NCI-H2107 treated with DMSO at 0.1 percent for 48 hours (cell line): ENCODE measurements around the gene RNF169.
A peak's percentile ranks its signal among the peaks of the same experiment; 100 is the strongest.
"Not testable (repeated sequence)": the region's sequence is repeated elsewhere in the genome, so short reads cannot be mapped to it uniquely, and the experiment has no call there.

Source experiments
- DNase-seq: peaks from one replicate; lab custom pipeline; 2025; ENCODE audit not compliant: unreplicated experiment; lab: John Stamatoyannopoulos, UW

RNF169 gene

GRCh38 chr11:74726547-74727182, 22.0 kb upstream of the RNF169 start:
- DNase-seq = peak; percentile 38

DNA sequence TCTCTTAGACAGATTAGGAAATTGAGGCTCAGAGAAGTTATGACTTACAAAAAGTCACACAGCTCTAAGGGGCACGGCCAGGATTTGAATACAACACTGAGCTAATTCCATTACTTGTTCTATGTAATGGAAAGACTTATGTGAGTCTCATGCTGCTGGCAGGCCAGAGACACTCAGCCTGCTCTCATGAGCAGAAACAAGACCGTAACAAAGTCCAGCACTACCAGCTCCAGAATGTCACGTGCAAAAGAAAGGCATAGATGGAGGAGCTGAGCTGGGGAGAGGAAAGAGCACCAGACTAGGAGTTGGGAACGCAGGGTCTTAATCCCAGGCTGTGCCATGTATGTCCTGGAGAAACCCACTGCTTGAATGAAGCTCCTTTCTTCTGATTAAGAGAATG, 19.3 kb upstream of the RNF169 start:
- no peak for DNase-seq

DNA sequence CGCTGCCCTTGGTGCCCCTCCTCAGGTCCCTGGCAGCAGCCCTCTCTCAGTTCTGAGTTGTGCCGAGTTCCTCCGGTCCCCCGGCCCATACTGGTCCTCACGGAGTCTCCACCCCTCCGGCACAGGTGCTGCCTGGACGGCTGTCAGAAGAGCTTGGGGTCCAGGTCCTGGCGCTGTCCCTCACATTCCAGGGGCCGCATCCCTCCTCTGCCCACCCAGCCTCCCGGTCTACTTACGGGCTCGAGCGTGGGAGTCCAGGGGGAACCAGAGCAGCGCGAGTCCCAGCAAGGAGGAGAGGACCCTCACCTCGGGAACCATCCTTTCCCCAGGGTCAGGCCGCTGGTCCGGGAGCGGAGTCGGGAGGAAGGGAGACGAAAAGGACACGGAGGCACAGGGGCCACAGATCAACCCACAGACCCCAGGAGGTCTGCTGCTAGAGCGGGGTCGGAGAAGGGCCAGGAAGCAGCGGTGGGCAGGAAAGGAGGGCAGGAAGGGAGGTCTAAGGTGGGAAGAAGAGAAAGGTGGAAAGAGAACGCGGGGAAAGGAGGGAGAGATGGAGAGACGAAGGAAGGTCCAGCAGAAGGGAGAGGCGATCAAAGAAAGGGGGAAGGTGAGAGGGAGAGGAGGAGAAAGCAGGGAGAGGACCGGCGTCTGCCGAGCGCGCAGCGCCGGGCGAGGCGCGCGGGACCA, 17.9 kb upstream of the RNF169 start:
- no peak for DNase-seq

GRCh38 chr11:74731301-74732094, 17.2 kb upstream of the RNF169 start, which contains the start of gene CHRDL2:
TSS of gene CHRDL2 (minus strand) at chr11:74731426. CDS start at chr11:74730888, 538 bp downstream.
- DNase-seq = no peak

DNA sequence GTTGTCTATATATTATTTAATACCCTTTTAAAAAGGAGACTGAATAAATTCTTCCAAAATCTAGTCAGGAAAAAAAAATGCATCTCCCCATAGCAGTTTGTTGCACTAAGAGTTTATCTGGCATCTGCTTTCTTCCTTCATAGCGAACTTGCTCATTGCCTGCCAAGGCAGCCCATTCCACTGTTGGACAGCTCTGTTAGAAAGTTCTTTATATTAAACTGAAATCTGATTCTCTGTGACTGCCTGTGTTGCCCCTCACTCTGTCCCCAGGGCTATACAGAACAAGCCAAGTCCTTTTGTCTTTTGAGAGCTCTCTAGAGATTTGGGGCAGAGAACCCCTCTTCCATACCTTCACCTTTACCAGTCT, 14.1 kb upstream of the RNF169 start:
- no peak for DNase-seq

DNA sequence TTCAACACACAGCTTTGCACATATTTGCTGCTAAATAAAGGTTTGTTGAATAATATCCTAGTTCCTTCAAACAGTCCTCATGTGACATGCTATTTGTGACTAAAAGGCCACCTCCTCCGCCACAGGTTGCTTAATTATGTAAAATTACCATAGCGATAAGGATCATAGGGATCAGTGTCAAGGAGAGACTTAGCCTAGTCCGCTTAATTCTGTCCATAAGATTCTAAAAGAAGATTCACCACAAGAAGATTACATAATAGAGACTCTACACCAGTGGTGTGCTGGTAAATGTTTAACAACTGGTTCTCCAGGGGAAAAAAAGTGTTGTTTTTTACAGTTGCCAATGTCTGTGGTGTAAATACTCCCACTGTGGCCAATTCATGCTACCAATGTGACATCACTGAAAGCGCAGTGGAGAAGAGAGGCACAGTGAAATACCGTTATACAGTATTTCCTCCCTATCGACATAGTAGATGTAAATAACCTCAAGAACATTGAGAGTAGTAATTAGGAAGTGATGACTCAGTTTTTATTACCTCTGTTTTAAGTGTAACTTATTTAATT, 13.2 kb upstream of the RNF169 start:
- DNase-seq = no peak

- DNase-seq = no peak
Measured at GRCh38 chr11:74736031-74736430, 12.6 kb upstream of the RNF169 start.

DNA sequence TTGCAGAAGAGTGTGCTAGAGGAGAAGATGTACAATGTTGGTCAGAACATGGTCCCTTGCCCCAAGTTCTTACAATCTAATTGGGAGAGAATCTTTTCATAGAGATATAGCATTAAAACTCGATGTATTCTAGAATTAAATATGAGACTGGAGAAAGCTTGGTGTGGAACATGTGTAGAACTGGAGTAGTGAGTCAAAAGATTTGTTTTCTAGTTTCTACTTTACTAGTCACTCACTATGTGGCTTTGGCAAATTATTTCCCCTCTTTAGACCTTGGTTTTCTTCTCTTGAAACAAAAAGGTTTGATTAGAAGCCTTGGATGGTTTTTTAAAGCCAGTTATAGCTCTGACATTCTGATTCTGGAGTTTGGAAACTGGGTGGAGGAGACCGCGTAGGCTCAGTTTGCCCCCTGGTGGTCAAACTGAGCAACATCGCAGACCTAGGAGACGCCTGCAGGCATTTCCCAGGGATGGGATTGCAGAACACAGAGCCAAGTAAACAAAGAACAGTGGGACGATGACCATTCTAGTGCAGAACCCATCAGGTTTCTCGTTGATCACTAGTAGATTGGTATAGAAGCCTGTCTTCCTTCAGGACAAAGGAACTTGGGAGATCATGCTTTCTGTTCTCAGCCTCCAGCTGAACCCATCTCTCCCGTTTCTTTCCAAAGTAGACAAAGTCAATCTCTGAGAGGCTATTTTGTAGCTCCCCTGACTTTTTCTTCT, 8.9 kb upstream of the RNF169 start:
- DNase-seq = no peak

- no peak for DNase-seq
Measured at GRCh38 chr11:74742070-74742469, 6.6 kb upstream of the RNF169 start.

DNA sequence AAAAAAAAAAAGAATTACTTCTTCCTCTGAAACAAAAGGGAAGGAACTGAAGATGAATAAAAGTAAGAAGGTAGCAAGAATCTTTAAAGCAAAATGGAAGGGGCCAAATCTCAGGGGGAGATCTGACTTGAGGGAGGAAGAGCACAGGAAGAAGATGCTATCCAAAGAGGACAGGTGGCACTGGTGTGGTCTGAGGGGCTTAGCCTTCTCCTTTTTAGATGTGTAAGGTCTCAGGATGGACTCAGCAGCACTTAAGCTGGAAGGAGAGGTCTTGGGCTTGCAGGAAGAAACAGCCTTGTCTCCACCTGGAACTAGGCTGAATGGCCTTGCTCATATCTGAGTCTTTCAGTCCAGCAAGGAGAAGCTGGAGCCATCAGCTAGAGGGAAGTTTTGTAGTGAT, 5.0 kb upstream of the RNF169 start:
- no peak for DNase-seq

DNA sequence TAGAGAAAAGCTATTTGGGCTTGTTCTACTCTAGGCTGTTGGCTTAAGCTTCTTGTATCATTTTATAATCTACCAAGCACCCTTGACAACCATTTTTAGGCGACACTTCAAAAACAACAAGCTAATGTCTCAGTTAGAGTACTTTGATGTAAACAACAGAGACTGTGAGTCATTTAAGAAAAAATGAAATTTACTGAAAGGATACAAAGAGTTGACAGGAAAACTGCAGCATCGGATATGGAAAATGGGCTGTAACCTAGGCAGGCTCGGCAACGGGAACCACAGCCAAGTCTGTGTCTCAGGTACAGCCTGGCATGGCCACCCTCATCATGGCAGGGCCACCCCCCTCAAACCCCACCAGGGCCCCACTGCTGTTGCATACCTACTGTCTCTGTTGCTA, 4.4 kb upstream of the RNF169 start:
- DNase-seq = no peak

- no peak for DNase-seq
Measured at GRCh38 chr11:74746868-74747267, 1.8 kb upstream of the RNF169 start.

DNA sequence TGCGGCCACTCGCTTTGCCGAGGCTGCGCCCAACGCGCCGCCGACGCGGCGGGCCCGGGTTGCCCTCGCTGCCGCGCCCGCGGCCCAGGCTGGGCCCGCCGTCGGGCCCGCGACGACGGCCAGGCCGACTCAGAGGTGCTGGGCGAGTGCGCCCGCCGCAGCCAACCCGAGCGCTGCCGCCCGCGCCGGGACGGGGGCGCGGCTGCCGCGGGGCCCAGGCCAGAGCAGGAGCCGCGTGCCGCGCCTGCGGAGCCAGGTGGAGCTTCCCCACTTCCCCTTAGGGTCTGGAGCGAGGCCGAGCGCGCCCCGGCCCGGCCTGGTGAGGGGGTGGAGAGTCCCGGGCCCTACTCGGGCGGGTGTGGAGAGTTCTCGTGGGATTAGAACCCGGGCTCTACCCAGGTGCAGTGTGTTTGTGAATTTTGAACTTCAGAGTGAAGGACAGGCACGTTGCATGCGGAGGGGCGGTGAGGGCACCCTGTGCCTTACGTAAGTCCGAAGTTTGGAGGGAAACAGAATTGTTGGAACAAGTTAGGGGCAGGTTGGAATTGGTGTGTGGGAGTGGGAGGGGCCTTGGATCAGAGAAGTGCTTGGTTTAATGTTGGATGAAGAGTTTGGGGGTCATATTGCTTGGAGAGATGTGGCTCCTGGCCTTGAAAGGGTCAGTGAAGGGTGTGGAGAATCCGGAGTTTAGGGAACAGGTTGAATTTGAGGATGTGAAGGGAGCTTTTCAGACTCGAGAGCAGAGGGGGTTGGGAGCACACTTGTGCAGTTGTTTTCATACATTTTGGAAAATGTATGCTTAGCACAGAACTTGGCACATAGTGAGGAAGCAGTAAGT, 697 bp downstream of the RNF169 start:
- no peak for DNase-seq

GRCh38 chr11:74749965-74750296, 1.3 kb downstream of the RNF169 start:
- no peak for DNase-seq

DNA sequence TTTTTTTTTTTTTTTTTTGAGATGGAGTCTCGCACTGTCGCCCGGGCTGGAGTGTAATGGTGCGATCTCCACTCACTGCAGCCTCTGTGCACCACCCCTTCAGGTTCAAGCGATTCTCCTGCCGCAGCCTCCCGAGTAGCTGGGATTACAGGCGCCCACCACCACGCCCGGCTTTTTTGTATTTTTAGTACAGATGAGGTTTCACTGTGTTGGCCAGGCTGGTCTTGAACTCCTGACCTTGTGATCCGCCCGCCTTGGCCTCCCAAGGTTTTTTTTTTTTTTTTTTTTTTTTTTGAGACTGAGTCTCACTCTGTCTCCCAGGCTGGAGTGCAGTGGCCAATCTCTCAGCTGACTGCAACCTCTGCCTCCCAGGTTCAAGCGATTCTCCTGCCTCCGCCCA, 1.9 kb downstream of the RNF169 start:
- DNase-seq = not testable (repeated sequence)

- DNase-seq = no peak
Measured at GRCh38 chr11:74751303-74751702, 2.7 kb downstream of the RNF169 start.

DNA sequence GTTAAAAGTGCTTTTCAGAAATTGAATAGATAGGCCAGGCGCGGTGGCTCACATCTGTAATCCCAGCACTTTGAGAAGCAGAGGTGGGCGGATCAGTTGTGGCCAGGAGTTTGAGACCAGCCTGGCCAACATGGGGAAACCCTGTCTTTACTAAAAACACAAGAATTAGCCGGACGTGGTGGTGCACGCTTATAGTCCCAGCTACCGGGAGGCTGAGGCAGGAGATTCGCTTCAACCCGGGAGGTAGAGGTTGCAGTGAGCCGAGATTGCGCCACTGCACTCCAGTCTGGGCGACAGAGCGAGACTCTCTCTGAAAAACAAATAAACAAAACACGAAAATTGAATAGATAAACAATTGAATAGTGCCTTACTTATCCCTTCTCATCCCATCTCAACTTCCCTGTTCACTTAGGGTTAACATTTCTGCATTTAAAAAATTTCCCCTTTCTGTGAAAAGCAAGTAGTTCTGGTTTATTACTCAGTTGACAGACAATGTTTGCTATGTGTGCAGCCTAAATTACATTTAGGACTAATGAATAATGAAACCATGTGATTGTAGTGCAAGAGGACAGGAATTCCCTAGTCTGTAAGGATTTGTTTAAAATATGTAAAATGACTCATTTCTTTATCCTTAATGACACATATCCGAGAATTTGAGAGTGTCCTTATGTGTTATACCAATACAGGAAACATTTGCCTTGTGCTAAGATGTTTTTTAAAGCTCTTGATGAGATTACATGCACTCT, 6.0 kb downstream of the RNF169 start:
- DNase-seq = no peak

- no peak for DNase-seq
Measured at GRCh38 chr11:74755395-74755995, 6.8 kb downstream of the RNF169 start.

DNA sequence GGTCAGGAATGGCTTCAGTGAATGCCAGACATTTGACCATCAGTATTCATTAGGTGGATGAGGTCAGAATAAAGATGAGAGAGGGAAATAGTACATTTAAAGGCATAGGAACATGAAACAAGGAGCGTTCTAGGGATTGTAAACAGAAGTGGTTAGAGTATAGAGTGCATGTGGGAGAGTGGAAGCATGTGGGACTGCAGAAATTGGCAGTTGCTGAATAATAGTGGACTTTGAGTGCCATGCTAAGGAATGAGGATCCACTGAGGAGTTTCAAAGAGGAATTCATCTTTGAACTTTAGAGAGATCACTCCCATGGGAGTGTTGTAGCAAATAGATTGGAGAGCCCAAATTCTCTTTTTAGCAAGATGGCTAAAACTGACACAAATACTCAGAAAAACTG, 7.9 kb downstream of the RNF169 start:
- no peak for DNase-seq
